Stimulated activated naive CD4-positive, alpha-beta T cell treated with Interleukin-2 at 50 U/mL for 16 hours (primary cell): Measurements from ENCODE around the gene SZT2.
A peak's percentile ranks its signal among the peaks of the same experiment; 100 is the strongest.

ENCODE experiments used
- DNase-seq: peaks from one replicate; lab custom pipeline; 2025; lab: John Stamatoyannopoulos, UW

SZT2 gene

DNA sequence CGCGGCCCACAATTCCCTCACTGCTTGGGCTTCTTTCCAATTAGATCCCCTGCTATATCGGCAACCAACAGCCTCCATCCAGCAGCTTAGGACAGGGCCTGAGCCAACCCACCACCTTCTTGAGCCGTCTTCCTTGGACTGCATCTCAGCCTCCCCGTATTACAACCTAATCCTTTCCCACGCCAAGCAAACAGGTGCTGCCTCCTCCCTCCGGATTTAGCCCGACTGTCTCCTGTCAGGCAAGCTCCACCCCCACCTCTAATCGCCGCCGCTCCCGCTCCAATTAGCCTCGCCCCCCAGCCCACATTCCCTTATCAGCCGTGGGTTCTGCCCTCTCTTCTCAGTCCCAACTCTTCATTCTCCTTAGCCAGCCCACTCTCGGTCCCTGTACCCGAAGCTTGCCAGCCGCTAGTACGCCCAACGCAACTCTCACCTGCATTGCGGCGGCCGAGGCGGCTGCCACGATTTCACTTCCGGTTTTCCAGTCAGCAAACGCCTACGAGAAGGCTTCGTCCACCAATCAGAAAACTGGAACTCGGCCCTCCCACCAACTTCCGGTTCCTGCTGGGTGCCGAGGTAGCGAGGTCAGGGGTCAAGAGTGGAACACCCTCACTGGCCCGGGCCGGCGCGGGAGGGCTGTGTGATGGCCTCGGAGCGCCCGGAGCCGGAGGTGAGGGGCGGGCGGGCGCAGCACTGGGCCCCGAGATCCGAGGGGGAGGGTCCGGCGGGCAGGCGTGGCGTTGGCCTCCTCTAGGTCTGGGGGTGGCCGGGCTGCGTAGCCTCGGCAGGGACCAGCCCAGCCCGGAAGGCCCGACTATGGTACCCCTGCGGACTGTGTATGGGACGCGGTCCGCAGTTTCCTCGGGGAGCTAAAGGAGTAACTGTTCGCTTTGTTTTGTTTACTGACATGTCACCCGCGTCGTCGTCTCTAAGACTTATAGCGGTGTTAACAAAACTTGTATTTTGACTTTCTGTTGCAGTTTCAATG, at the start of gene SZT2, which contains the start of gene MED8:
Gene SZT2, plus strand, starts transcription at position 574 of the 988 bp plus-strand sequence. Its CDS starts 70 bp downstream, at position 644.
Gene MED8, minus strand, starts transcription at position 475 of the 988 bp plus-strand sequence. Its CDS starts 36 bp downstream, at position 439.
- peak; percentile 92 for DNase-seq

DNA sequence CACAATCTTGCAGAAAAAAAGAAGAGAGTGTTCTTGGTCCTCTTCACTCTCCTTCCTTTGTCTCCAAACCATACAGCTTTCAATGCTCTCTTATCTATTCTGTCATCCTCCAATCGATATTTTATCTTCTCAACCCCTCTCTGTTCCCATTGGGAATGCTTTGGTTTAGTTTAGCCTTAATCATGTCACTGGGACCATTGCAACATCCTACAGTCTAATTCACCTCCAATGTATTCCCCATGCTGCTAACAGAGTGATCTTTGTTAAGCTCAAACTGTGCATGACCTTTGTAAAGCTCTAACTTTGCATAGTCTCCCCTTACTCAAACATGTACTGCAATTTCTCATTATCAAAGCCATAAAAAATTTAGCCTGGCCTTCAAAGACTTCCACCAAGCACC, 49.1 kb upstream of the SZT2 start:
- DNase-seq: no peak

DNA sequence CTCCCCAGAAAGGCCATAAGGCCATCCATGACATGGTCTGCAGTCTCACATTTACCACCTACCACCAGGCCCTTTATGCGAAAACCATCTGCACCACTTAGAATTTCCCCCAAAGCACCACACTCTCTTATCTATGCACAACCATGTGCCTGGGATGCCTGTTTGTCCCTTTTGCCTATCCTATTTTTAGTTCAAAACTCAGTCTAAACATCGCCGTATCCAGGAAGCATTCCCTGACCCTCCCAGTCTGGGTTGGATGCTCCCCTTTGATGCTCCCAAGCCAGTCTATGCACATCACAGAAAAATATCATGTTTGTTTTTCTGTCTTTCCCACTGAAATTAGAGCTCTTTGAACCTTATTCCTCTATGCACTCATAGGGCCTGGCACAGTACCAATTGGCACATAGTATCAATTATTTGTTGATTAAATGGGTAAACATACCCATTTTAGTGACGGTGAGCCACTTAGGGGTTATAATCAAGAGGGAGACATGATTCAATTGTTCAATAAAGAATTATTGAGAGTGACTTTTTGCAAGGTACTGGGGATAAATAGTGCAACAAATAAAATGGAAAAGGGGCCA, 45.3 kb upstream of the SZT2 start:
- DNase-seq: no peak

DNA sequence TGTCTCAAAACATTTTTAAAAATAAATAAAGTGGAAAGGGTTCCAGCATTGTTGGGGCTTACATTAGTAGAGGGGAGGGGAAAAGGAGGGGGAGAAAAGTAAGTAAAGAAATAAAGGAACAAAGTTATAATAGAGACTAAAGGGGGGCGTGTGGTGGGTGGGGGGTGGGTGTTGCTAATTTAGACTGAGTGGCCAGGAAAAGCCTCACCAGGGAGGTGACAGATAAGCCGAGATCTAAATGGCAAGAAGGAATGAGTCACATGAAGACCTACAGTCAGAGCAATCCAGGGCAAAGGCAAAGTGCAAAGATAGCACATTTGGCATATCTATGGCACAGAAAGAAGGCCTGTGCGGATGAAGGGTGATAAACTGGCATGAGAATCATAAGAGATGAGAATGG, 44.6 kb upstream of the SZT2 start:
- no peak for DNase-seq

DNA sequence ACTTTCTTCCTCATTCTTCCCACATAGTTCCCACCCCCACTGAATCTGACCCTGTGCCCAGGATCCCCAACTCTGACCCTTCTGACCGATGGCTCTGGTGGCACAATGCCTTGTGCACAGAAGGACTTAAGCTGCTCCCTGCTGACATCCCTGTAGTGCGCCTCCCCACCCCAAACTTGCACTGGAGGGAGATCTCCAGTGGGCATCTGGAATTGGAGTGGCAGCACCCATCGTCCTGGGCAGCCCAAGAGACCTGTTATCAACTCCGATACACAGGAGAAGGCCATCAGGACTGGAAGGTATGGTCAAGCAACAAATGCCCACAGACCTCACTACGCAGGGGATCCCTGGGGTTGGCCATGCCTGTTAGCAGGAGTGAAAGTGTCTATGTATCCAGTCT, 43.1 kb upstream of the SZT2 start:
- DNase-seq: no peak

DNA sequence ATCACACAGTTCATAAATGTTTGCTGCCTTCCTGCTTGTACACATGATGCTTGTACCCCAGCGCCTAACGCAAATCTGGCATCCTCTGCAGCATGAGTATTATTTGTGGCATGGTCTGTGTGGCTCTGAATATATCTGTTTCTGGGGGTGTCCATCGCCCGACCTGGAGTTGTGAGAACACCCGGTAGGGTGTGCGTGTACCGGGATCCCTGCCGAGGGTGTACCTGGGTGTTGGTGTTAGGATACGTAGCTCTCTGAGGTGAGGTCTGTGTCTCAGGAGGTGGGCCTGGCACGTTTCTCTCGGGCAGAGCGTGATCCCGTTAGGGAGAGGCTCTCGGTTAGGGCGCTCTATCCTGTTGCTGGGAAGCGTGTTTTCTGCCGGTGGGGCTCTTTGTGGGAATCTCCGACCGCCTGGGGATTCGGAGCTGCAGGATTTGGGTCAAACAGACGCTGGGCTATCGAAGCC, 41.3 kb upstream of the SZT2 start:
- DNase-seq: no peak

DNA sequence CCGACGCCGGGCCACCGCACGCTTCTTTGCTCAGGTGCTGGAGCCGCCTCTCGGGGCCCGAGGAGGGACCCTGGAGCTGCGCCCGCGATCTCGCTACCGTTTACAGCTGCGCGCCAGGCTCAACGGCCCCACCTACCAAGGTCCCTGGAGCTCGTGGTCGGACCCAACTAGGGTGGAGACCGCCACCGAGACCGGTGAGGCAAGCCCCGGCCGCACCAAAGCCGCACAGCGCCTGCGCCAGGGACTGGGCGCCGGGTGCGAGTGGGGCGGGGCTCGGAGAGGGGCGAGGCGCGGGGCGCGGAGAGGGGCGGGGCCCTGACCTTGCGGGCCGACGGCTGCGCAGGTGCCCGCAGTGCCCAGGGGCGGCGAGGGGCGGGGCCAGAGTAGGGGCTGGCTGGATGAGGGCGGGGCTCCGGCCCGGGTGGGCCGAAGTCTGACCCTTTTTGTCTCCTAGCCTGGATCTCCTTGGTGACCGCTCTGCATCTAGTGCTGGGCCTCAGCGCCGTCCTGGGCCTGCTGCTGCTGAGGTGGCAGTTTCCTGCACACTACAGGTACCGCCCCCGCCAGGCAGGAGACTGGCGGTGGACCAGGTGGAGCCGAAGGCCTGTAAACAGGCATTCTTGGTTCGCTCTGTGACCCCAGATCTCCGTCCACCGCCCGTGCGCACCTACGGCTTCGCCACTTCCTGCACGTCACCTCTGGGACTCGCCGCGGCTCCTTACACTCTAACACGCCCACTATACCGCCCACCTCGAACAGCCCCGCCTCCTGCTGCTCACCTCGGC, 40.7 kb upstream of the SZT2 start:
- DNase-seq: peak; percentile 36

DNA sequence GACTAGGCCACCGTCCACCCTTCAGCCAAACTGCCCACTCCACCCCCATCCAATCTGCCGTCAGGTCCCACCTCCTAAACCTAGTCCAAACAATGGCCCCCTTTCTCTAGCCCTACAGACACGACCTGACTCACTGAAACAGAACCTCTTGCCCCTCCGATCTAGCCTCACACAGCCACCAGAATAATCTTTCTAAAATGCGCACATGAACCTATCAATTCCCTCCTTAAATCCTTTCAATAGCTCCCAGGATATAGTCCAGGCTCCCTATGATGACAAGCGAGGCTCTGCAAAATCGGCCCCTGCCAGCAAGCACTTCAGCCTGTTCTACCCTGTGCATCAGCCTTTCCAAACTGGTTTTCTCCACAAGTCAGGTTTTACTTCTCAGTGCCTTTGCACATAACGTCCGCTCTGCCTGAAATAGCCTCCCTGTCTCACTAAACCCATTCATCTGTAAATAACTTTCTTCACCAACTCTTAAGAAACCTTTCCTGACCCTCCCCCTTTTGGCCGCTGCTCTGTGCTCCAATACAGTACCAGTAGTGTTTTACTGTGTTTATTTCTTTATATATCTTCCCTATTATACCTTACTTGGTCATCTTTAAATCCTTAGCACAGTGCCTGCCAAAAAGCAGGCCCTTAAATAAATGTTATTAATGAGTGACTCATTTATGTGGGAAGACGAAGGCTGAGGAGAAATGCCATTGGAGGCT, 39.9 kb upstream of the SZT2 start:
- no peak for DNase-seq

DNA sequence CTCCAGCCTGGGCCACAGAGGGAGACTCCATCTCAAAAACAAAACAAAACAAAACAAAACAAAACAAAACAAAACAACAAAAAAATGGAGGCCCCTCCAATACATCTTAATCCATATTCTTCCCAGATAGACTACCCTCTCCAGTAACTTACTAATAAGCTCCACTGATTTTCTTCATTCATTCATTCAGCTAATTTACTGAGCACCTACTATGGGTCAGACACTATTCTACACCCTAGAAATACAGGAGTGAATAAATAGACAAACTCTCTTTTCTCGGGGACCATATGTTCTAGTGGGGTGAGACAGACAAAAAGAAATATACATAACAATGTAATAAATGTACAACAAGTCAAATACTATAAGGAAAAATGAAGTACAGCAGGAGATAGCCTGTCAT, 38.7 kb upstream of the SZT2 start:
- DNase-seq: no peak

DNA sequence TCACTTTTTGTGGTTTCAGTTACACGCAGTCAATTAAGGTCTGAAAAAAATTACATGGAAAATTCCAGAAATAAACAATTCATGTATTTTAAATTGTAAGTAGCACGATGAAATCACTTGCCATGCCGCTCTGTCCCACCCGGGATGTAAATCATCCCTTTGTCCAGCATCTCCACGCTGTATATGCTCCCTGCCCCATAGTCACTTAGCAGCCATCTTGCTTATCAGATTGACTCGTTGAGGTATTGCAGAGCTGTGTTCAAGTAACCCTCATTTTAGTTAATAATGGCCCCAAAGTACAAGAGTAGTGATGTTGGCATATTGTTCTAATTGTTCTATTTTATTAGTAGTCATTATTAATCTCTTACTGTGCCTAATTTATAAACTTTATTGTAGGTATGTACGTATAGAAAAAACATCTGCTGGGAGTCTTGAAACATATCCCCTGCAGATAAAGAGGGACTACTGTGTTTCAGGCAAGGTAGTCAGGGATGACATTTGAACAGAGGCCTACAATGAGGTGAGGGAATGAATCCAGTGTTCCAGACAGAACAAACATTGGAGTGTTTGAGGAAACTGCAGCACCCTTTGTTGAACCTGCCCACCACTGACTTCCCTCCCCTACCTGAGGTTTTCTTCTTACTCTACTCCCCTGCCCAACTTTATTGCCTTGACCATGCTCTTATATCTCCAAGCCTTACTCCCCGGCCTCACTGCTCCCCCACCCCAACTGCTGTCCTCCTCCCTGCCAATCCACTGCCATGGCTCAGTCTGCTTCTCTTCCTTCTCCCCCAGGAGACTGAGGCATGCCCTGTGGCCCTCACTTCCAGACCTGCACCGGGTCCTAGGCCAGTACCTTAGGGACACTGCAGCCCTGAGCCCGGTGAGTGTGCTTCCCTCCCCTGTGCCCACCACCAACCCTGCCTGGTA, 38.0 kb upstream of the SZT2 start:
- no peak for DNase-seq

DNA sequence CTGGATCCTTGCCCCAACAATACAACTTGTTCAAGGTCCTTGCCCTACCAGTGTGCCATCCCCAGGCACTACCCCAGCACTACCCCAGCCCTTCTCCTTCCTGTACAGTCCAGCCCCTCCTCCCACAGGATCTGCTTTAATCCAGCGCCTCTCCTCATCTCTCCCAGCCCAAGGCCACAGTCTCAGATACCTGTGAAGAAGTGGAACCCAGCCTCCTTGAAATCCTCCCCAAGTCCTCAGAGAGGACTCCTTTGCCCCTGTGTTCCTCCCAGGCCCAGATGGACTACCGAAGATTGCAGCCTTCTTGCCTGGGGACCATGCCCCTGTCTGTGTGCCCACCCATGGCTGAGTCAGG, 37.4 kb upstream of the SZT2 start:
- no peak for DNase-seq

DNA sequence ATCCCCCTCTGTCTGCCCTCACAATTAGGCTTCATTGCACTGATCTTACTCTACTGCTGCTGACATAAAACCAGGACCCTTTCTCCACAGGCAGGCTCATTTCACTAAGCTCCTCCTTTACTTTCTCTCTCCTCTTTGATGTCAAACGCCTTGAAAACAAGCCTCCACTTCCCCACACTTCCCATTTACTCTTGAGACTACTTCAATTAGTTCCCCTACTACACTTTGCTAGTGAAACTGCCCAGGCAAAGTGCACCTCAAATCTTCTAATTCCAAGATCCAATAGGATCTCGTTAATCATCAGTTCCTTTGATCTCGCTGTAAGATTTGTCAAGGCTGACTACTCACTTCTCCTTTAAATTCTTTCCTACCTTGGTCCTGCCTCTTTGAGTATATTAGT, 36.8 kb upstream of the SZT2 start:
- no peak for DNase-seq

DNA sequence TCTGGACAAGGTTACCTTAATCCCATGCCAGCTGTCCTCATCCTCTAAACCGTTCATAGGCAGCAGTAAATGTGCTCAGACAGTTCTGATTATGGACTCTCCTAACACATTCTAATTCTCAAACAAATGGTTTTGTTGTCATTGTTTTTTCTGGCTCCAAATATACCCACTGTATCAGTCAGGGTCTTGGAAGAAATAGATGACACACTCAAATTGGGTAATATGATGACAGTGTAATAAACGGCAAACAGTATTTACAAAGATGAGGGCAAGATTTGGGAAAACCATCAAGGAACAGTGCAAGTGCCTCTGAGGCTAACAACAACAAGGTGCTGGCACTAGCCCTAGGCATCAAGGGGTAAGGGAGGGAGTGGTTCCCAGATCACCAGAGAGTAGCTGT, 35.2 kb upstream of the SZT2 start:
- DNase-seq: no peak

DNA sequence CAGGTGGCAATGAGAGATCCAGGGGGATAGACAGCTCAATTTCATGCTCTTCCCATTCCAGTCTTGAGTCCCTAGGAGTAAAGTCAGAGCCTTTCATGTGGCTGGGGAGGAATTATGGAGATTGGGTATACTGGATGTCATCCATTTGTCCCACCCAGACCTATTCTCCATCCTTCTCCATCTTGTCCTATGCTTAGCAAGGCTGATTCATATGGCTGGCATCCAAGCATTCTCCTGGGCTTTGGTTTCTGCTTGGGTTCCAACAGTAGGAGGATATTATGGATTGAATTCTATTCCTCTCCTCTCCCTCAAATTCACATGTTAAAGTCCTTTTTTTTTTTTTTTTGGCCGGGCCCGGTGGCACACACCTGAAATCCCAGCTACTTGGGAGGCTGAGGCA, 34.8 kb upstream of the SZT2 start:
- no peak for DNase-seq

DNA sequence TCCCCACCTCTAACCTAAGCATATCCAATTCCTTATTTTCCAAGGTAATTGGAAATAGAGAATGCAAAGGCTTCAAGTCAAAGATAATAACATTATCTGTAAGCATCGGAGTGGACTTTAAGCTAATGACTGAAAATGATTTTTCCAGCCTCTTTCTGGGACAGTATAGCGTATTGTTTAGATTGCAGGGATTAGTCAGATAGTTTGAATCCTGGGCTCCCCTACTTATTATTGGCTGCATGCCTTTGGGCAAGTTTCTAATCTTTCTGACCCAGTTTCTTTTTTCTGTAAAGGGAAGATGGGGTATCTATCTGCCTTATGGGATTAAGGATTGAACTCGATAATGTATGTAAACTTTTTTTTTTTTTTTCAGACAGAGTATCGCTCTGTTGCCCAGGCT, 32.4 kb upstream of the SZT2 start:
- DNase-seq: no peak

DNA sequence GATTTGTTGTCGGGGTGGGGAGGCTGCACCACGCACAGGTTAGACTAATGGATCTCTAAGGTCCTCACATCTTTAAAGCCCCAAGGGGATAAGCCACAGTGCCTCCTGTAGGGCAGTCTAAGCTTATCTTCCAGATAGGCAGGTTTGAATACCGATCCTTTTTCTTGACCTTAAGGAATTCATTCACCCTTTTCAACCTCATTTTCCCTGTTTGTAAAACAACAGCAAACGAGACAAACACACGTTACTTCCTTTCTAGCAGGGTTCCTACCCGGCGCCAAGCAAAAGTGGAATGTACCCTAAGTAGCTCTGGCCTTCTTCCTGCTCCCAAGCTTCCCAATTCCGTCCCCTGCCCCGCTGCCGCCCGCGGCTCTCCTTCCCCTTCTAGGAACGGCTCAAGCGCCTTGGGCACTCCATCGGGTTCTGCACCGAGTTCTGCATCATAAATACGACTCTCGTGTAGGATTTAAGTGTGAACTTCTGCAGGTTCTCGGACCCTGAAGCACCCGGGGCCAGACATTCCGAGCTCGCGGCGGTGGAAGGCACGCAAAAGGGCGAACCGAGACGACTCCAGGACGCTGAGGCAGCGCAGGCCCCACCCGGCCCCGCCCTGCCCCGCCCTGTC, 31.5 kb upstream of the SZT2 start:
- no peak for DNase-seq

DNA sequence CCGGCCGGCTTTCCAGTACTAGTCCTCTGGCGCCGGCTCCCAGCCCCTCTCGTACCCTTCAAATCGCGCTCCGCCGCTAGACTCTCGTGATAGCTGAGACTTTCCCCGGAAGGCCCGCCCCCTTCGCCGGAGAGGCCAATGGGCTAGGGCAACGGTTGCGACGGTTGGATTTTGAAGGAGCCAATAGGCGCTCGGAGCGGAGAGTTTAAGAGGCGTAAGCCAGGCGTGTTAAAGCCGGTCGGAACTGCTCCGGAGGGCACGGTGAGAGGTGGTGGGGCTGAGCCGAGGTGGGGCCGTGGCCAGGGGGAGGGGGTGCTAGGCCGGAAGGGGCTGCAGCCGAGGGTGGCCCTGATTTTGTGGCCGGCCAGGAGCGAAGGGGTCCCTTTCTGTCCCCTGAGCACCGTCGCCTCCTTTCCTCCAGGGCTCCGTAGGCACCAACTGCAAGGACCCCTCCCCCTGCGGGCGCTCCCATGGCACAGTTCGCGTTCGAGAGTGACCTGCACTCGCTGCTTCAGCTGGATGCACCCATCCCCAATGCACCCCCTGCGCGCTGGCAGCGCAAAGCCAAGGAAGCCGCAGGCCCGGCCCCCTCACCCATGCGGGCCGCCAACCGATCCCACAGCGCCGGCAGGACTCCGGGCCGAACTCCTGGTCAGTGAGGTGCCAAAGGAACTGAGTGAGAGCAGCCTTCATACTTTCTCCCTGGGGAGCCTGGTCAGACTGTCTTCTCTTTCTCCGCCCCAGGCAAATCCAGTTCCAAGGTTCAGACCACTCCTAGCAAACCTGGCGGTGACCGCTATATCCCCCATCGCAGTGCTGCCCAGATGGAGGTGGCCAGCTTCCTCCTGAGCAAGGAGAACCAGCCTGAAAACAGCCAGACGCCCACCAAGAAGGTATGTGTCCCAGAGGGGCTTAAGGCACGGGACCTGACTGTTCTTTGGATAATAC, 30.7 kb upstream of the SZT2 start, which contains the start of gene CDC20:
Gene CDC20, plus strand, starts transcription at position 236 of the 948 bp plus-strand sequence. Its CDS starts 235 bp downstream, at position 471.
- DNase-seq: peak; percentile 98

DNA sequence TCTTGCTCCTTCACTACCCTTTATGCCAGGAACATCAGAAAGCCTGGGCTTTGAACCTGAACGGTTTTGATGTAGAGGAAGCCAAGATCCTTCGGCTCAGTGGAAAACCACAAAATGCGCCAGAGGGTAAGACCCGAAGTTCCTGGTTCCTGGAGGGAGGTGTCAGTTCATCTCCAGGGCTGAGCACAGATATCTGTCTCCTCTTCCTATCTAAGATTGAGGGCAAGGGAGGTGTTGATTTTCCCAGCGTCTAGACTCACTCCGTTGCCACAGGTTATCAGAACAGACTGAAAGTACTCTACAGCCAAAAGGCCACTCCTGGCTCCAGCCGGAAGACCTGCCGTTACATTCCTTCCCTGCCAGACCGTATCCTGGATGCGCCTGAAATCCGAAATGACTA, 30.0 kb upstream of the SZT2 start:
- DNase-seq: no peak

DNA sequence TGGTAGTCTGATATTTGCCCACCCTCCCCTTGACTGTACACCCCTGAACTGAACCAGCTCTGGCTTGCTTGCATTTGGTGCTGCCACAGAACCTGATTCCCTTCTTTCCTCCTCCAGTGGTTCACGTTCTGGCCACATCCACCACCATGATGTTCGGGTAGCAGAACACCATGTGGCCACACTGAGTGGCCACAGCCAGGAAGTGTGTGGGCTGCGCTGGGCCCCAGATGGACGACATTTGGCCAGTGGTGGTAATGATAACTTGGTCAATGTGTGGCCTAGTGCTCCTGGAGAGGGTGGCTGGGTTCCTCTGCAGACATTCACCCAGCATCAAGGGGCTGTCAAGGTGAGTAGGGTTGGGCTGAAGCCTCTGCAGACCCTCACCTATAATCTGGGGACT, 29.1 kb upstream of the SZT2 start:
- DNase-seq: no peak
